Activated CD4-positive, CD25-positive, alpha-beta regulatory T cell treated with anti-CD3 and anti-CD28 coated beads, Interleukin-2, amount 50 U/mL, for 24 hours (primary cell): ENCODE results near the gene ZBTB18.
"Not testable (repeated sequence)": the region's sequence is repeated elsewhere in the genome, so short reads cannot be mapped to it uniquely, and the experiment has no call there.

Source experiments
- ATAC-seq, 2 donors: fragments of 150-1000 bp; cut with Tn5 transposase; one replicate each; pipeline ENCODE4 v1.10.0; 2021; ENCODE audit warnings: mild to moderate bottlenecking in 1 of 2, moderate library complexity in 1 of 2

ZBTB18 gene

GRCh38 chr1:244050835-244051444 lies at the start of gene ZBTB18:
TSS of gene ZBTB18 (plus strand) at chr1:244051283. CDS start at chr1:244051432, 149 bp downstream.
- ATAC-seq = no peak

GRCh38 chr1:244002721-244003120 lies 48.4 kb upstream of the ZBTB18 start:
- no peak for ATAC-seq

GRCh38 chr1:244005455-244005854 lies 45.6 kb upstream of the ZBTB18 start:
- no peak for ATAC-seq

- no peak for ATAC-seq
These were observed 44.6 kb upstream of the ZBTB18 start for GRCh38 chr1:244006381-244006901.

GRCh38 chr1:244006961-244007360 lies 44.1 kb upstream of the ZBTB18 start:
- ATAC-seq = no peak

GRCh38 chr1:244010191-244010590 lies 40.9 kb upstream of the ZBTB18 start:
- peak; percentile 95 to 96 for ATAC-seq

DNA sequence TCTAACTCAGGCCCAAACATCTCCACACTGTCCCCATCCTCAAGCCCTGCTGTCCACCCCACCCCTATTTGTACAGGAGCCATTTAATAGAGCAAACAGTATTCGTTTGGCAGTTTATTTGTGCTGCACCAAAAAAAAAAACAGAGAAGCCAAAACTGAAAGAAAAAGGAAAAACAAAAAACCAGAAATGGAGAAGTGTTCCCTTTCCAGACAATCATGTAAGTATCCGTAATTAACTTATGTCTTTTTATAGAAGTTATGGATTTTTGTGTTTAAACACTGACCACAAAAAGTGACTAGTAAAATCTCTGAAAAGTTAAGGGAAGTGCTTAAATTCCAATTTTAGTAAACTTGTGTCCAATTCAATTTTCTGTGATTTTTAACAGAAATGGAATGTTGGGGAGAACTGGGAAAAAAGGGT lies 40.4 kb upstream of the ZBTB18 start:
- ATAC-seq = no peak

DNA sequence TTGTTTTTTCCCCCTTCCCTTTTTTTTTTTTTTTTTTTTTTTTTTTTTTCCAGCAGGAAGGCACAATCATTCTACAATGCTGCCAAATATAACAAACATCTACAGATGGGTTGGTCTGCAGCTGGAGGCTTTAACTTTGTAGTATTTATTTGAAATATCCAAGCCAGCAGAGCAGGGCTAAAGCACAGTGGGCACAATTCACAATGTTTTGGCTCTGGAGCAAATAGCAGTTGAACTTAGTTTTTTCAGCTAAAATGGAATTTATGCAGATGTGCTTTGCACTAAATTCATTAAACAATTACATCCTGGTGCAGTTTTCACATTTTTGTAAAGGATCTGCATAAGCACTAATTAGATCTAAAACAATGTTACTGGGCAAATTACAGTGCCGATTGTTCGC lies 39.8 kb upstream of the ZBTB18 start:
- ATAC-seq = no peak

DNA sequence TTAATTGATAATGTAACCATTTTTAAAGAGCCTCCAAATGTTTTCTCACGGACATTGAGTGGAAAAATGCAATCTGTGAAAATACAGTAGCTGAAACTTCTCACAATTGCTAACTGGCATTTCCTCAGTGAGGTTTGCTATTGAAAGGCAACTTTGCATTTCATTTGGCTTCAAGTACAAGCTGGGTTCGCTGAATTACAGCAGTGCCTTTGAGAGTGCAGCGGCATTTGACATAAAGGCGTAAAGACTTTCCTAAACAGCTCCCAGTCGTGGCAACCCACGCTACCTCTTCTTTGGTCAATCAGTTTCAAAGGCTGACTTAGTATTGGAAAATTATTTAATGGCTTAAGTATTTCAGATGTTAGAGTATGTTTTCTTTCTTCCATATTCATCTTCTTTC lies 39.3 kb upstream of the ZBTB18 start:
- no peak for ATAC-seq

GRCh38 chr1:244012202-244012601 lies 38.9 kb upstream of the ZBTB18 start:
- no peak for ATAC-seq

DNA sequence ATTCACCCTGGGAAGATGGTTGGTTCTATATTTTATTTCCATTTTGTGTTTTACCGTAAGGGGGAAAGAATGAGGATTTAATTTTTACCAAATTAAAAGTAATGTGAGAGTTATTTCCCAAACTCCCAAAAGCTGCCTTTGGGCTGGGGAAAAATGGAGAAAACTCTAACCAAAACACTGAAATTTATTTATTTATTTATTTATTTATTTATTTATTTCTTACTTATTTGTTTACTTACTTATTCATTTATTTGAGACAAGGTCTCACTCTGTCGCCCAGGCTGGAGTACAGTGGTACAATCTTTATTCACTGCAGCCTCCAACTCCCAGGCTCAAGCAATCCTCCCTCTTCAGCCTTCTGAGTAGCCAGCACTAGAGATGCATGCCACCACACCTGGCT lies 38.0 kb upstream of the ZBTB18 start:
- no peak for ATAC-seq

DNA sequence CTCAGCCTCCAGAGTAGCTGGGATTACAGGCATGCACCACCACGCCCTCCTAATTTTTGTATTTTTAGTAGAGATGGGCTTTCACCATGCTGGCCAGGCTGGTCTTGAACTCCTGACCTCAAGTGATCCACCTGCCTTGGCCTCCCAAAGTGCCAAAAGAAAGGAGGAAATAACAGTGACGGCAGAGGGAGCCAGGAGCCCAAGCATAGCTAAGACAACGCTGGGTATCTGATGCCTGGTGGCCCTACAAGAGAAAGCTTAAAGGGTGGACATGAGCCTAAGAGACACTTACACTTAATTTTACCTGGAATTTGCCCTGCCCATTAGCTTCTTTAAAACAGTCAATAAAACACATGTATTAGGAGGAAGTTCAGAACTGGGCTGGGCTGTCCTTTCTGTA lies 36.2 kb upstream of the ZBTB18 start:
- ATAC-seq = not testable (repeated sequence)

GRCh38 chr1:244019982-244020485 lies 31.0 kb upstream of the ZBTB18 start:
- ATAC-seq = no peak

- ATAC-seq = no peak
These were observed 29.7 kb upstream of the ZBTB18 start for GRCh38 chr1:244021427-244021826.

GRCh38 chr1:244022311-244022710 lies 28.8 kb upstream of the ZBTB18 start:
- ATAC-seq = no peak

GRCh38 chr1:244022864-244023440 lies 28.1 kb upstream of the ZBTB18 start:
- ATAC-seq = no peak

- ATAC-seq = no peak
These were observed 23.5 kb upstream of the ZBTB18 start for GRCh38 chr1:244027491-244028145.

DNA sequence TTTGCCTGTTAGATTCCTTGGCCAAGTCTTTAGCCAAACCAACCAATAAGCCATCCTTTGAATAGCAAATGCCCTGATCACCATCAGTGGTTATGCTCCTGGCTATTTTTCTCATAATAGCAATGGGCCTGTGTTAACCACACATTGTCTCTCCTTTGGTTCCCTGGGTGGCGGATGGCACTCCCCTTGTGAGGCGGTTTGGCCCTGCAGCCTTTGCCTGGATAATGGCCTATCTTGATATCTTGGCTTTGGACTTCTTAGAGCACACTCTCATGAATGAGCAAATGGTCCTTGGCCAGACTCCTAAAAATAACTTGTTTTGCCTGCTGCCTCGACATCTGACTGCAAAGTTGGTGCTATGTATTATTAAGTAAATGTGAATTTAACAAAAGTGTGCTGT lies 22.4 kb upstream of the ZBTB18 start:
- no peak for ATAC-seq

DNA sequence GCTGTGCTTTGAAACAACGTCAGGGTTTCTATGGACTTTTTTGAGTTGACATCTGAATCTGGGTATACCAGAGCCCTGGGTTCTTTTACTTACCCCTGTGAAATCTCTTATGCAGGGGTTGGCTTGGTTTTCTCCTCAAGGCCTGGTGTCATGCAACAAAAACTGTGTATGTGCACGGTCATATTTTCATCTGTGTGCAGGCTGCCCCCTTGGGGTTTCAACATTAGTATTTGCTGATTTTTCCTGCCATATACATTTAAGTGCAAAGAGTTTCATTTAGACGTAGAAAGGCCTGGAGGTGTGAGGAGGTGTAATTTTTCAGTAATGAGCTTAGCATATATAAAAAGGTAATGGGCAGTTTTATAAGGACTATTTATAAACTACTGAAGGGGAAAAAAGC lies 22.0 kb upstream of the ZBTB18 start:
- ATAC-seq = no peak

- no peak for ATAC-seq
These were observed 20.5 kb upstream of the ZBTB18 start for GRCh38 chr1:244030481-244031040.

GRCh38 chr1:244035358-244035757 lies 15.7 kb upstream of the ZBTB18 start:
- ATAC-seq = no peak

DNA sequence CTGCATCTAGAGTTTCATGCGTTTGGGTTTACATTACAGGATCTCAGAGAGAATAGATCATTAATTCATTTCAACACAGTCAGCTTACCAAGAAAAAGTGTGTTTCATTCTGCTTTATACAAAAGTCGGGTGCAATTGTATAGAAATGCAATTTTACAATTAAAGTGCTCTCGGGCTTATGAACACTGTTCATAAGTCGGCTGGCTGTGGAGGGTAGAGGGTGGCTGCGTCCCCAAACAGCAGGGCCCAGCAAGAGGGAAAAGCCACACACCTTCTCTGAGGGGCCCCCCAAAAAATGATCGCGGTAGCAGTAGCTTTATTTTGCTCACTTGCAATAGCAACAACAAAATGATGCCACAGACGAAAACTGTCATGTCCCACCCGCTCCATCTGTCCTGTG lies 13.8 kb upstream of the ZBTB18 start:
- ATAC-seq = no peak

- no peak for ATAC-seq
These were observed 9.5 kb upstream of the ZBTB18 start for GRCh38 chr1:244041466-244042120.
